K562 (cell line): ENCODE measurements around the gene YPEL1.

ENCODE experiments used
- CEBPB ChIP-seq: fragments of 450-650 bp; IDR thresholded peaks from 2 replicates; pipeline ENCODE4 v1.6.1; 2016; ENCODE audit warnings: missing genetic modification characterization, missing compliant biosample characterization
- EZH2 ChIP-seq: IDR thresholded peaks from 2 replicates; pipeline ENCODE4 v1.6.1; 2012; ENCODE audit warnings: low read depth, mild to moderate bottlenecking, inconsistent platforms, low read length, borderline replicate concordance
- FOXK2 ChIP-seq, 2 experiments: fragments of 450-650 bp; IDR thresholded peaks in 1 of 2; conservative IDR thresholded peaks in 1 of 2; 2 replicates each; pipeline ENCODE4 v1.6.1; 2016; ENCODE audit warnings: low read depth in 2 of 2, mild to moderate bottlenecking in 1 of 2
- KAT2B ChIP-seq: IDR thresholded peaks from one replicate; pipeline ENCODE4 v1.6.1; 2012; ENCODE audit warnings: low read depth, mild to moderate bottlenecking, control low read depth, inconsistent platforms, low read length, moderate library complexity
- MTA3 ChIP-seq: fragments of 450-650 bp; formaldehyde crosslinking; IDR thresholded peaks from 2 replicates; pipeline ENCODE4 v1.6.1; 2017; ENCODE audit warnings: mild to moderate bottlenecking, borderline replicate concordance
- POLR3G ChIP-seq: IDR thresholded peaks from 2 replicates; pipeline ENCODE4 v1.6.1; 2011; ENCODE audit not compliant: insufficient read length, insufficient replicate concordance; ENCODE audit errors: extremely low read depth
- RAD21 ChIP-seq, 2 experiments: fragments of 250-450 bp in 1 of 2; fragments of 450-650 bp in 1 of 2; sonication (Bioruptor Pico) in 1 of 2; formaldehyde crosslinking in 1 of 2; IDR thresholded peaks in 1 of 2; conservative IDR thresholded peaks in 1 of 2; 2 replicates each; pipeline versions ENCODE4 v1.4.0 to v1.8.0; 2020 to 2022; ENCODE audit warnings: mild to moderate bottlenecking in 2 of 2, moderate library complexity in 1 of 2
- SMARCC2 ChIP-seq: fragments of 450-650 bp; IDR thresholded peaks from 2 replicates; pipeline ENCODE4 v1.6.1; 2017; ENCODE audit warnings: antibody characterized with exemption, moderate library complexity, mild to moderate bottlenecking, low read depth
- YY1 ChIP-seq, 3 experiments: IDR thresholded peaks; 2 replicates each; pipeline ENCODE4 v1.6.1; 2011; ENCODE audit warnings: low read length in 2 of 3, mild to moderate bottlenecking in 2 of 3, moderate library complexity in 2 of 3, borderline replicate concordance in 1 of 3, control low read depth in 1 of 3, low read depth in 1 of 3; ENCODE audit not compliant: insufficient read depth in 3 of 3, insufficient replicate concordance in 2 of 3, control insufficient read depth in 1 of 3, insufficient read length in 1 of 3; ENCODE audit errors: extremely low read depth in 1 of 3
- ZC3H4 ChIP-seq: sonication (generic); formaldehyde crosslinking; IDR thresholded peaks from 2 replicates; pipeline ENCODE4 v1.9.0; 2021; ENCODE audit warnings: missing genetic modification reagents, borderline replicate concordance
- TF ChIP-seq, protein P1 (sequence below), 3 experiments: IDR thresholded peaks in 2 of 3; conservative IDR thresholded peaks in 1 of 3; 2 replicates each; pipeline ENCODE4 v1.5.1; 2011 to 2012; ENCODE audit warnings: low read length in 3 of 3, mild to moderate bottlenecking in 3 of 3, control low read depth in 2 of 3, improper control_type of control experiment in 1 of 3, inconsistent platforms in 1 of 3, low read depth in 1 of 3, mixed read lengths in 1 of 3, moderate library complexity in 1 of 3; ENCODE audit not compliant: insufficient read depth in 2 of 3
- TF ChIP-seq, protein P2 (sequence below): sonication (generic); formaldehyde crosslinking; IDR thresholded peaks from 2 replicates; pipeline ENCODE4 v1.8.0; 2023; ENCODE audit warnings: mild to moderate bottlenecking, missing genetic modification reagents

DNA sequence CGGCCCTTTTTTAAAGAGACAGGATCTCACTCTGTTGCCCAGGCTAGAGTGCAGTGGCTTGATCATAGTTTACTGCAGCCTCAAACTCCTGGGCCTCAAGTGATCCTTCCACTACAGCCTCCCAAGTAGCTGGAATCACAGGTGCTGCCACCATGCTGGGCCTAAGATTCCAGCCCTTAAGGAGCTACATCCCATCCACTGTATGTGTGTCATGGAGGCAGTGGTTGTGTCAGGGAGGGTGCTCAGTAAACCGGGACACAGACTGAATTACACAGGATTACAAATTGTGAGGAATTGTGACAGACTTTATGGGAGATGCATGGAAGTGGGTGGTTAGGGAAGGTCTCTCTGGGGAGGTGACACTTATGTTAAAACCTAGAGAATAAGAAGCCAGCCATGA is 71.9 kb downstream of the YPEL1 start:
- TF ChIP-seq, protein P1, sequence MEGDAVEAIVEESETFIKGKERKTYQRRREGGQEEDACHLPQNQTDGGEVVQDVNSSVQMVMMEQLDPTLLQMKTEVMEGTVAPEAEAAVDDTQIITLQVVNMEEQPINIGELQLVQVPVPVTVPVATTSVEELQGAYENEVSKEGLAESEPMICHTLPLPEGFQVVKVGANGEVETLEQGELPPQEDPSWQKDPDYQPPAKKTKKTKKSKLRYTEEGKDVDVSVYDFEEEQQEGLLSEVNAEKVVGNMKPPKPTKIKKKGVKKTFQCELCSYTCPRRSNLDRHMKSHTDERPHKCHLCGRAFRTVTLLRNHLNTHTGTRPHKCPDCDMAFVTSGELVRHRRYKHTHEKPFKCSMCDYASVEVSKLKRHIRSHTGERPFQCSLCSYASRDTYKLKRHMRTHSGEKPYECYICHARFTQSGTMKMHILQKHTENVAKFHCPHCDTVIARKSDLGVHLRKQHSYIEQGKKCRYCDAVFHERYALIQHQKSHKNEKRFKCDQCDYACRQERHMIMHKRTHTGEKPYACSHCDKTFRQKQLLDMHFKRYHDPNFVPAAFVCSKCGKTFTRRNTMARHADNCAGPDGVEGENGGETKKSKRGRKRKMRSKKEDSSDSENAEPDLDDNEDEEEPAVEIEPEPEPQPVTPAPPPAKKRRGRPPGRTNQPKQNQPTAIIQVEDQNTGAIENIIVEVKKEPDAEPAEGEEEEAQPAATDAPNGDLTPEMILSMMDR (IDR thresholded peaks at IDR 0.05 in 2 of 3, conservative IDR thresholded peaks at IDR 0.05 in 1 of 3; ENCODE audit: insufficient read depth in 2 of 3, low read depth in 1 of 3, low read length in 3 of 3): no peak
- TF ChIP-seq KAT2B: no peak
- TF ChIP-seq EZH2: no peak
- TF ChIP-seq SMARCC2: no peak
- TF ChIP-seq YY1 (IDR thresholded peaks at IDR 0.05; ENCODE audit: borderline replicate concordance in 1 of 3, control insufficient read depth in 1 of 3, extremely low read depth in 1 of 3, insufficient read depth in 3 of 3, insufficient read length in 1 of 3, insufficient replicate concordance in 2 of 3, low read depth in 1 of 3, low read length in 2 of 3): no peak
- TF ChIP-seq, protein P2, sequence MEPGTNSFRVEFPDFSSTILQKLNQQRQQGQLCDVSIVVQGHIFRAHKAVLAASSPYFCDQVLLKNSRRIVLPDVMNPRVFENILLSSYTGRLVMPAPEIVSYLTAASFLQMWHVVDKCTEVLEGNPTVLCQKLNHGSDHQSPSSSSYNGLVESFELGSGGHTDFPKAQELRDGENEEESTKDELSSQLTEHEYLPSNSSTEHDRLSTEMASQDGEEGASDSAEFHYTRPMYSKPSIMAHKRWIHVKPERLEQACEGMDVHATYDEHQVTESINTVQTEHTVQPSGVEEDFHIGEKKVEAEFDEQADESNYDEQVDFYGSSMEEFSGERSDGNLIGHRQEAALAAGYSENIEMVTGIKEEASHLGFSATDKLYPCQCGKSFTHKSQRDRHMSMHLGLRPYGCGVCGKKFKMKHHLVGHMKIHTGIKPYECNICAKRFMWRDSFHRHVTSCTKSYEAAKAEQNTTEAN (CRISPR knock-in tag): no peak
- TF ChIP-seq FOXK2 (conservative IDR thresholded peaks at IDR 0.05 in 1 of 2, IDR thresholded peaks at IDR 0.05 in 1 of 2; ENCODE audit: low read depth in 2 of 2): no peak
- TF ChIP-seq CEBPB (tag): no peak
- no peak for TF ChIP-seq RAD21 (CRISPR knock-in tag; conservative IDR thresholded peaks at IDR 0.05 in 1 of 2, IDR thresholded peaks at IDR 0.05 in 1 of 2)
- no peak for TF ChIP-seq MTA3
- TF ChIP-seq ZC3H4 (CRISPR knock-in tag): no peak
- no peak for TF ChIP-seq POLR3G
